WTC11 (cell line): ENCODE data around the gene DCP1B. TPM values are rescaled to one million over a fixed set of nuclear protein-coding genes. Genes with fewer than 3 reads are reported as not detected.

Source experiments
- ATAC-seq: fragments of 200-7000 bp; cut with Tn5 transposase; 2 replicates; pipeline ENCODE4 v1.10.0; 2021; ENCODE audit warnings: mild to moderate bottlenecking, moderate library complexity
- CTCF ChIA-PET: fragments of 300-600 bp; sonication (Branson Sonifier 250); formaldehyde crosslinking; loops from one replicate; lab custom pipeline; 2021; ENCODE audit warnings: antibody characterized with exemption; lab: Charles Lee
- POLR2A ChIA-PET: fragments of 350-600 bp; sonication (Branson Sonifier 250); formaldehyde crosslinking; loops from one replicate; lab custom pipeline; 2021; ENCODE audit warnings: antibody characterized with exemption; lab: Charles Lee
- DNase-seq: peaks from one replicate; pipeline ENCODE4 v3.0.0; 2021; ENCODE audit warnings: low spot score
- H3K27ac Mint-ChIP-seq: 2 replicates; pipeline ENCODE4 v1.8.0; 2021; ENCODE audit warnings: mixed read lengths
- H3K27me3 Mint-ChIP-seq: 2 replicates; pipeline ENCODE4 v1.8.0; 2021; ENCODE audit warnings: low read depth, mild to moderate bottlenecking, moderate library complexity, mixed read lengths
- H3K36me3 Mint-ChIP-seq: 2 replicates; pipeline ENCODE4 v1.8.0; 2021; ENCODE audit warnings: mixed read lengths
- H3K4me1 Mint-ChIP-seq: 2 replicates; pipeline ENCODE4 v1.8.0; 2022; ENCODE audit warnings: mixed read lengths
- H3K4me3 Mint-ChIP-seq: 2 replicates; pipeline ENCODE4 v1.8.0; 2021; ENCODE audit warnings: mild to moderate bottlenecking, moderate library complexity, mixed read lengths
- H3K9me3 Mint-ChIP-seq: 2 replicates; pipeline ENCODE4 v1.8.0; 2021; ENCODE audit warnings: mixed read lengths
- ATF1 ChIP-seq: sonication (generic); formaldehyde crosslinking; IDR thresholded peaks from 2 replicates; pipeline ENCODE4 v1.8.1; 2023; ENCODE audit warnings: mild to moderate bottlenecking, moderate library complexity, missing genetic modification reagents
- CBFB ChIP-seq: sonication (generic); formaldehyde crosslinking; IDR thresholded peaks from 2 replicates; pipeline ENCODE4 v1.8.1; 2022; ENCODE audit warnings: mild to moderate bottlenecking, low read depth, missing genetic modification reagents
- CREB1 ChIP-seq: sonication (generic); formaldehyde crosslinking; IDR thresholded peaks from 2 replicates; pipeline ENCODE4 v1.8.0; 2023; ENCODE audit warnings: mild to moderate bottlenecking, missing genetic modification reagents
- ELF4 ChIP-seq: sonication (generic); formaldehyde crosslinking; IDR thresholded peaks from 2 replicates; pipeline ENCODE4 v1.8.1; 2022; ENCODE audit warnings: low read depth, mild to moderate bottlenecking, moderate library complexity, missing genetic modification reagents
- IRF2 ChIP-seq: sonication (generic); formaldehyde crosslinking; IDR thresholded peaks from 2 replicates; pipeline ENCODE4 v1.8.0; 2022; ENCODE audit warnings: low read depth, missing genetic modification reagents, borderline replicate concordance
- NR2C2 ChIP-seq: sonication (generic); formaldehyde crosslinking; IDR thresholded peaks from 2 replicates; pipeline ENCODE4 v1.8.0; 2022; ENCODE audit warnings: mild to moderate bottlenecking, missing genetic modification reagents
- OVOL2 ChIP-seq: fragments of 250-450 bp; sonication (Bioruptor Pico); IDR thresholded peaks from 2 replicates; pipeline ENCODE4 v1.9.0; 2021; ENCODE audit warnings: mild to moderate bottlenecking, borderline replicate concordance
- SP1 ChIP-seq: sonication (generic); formaldehyde crosslinking; conservative IDR thresholded peaks from 2 replicates; pipeline ENCODE4 v1.8.1; 2022; ENCODE audit warnings: missing genetic modification reagents
- TEAD1 ChIP-seq: sonication (generic); formaldehyde crosslinking; IDR thresholded peaks from 2 replicates; pipeline ENCODE4 v1.8.0; 2022; ENCODE audit warnings: mild to moderate bottlenecking, missing genetic modification reagents
- TEAD4 ChIP-seq: sonication (generic); formaldehyde crosslinking; IDR thresholded peaks from 2 replicates; pipeline ENCODE4 v1.8.0; 2022; ENCODE audit warnings: mild to moderate bottlenecking, missing genetic modification reagents
- TP53 ChIP-seq: sonication (generic); formaldehyde crosslinking; IDR thresholded peaks from 2 replicates; pipeline ENCODE4 v1.8.1; 2023; ENCODE audit warnings: mild to moderate bottlenecking, missing genetic modification reagents
- ZNF263 ChIP-seq: sonication (generic); formaldehyde crosslinking; IDR thresholded peaks from 2 replicates; pipeline ENCODE4 v1.8.1; 2022; ENCODE audit warnings: low read depth, mild to moderate bottlenecking, moderate library complexity, missing genetic modification reagents
- ZNF423 ChIP-seq: fragments of 250-450 bp; sonication (Bioruptor Pico); IDR thresholded peaks from 2 replicates; pipeline ENCODE4 v2.1.2; 2022; ENCODE audit warnings: mild to moderate bottlenecking, moderate library complexity
- total RNA-seq: library from RNA; stranded (reverse); gene quantifications from 3 replicates; pipeline ENCODE4 v1.2.3, GENCODE V29; 2021
- TF ChIP-seq, protein P1 (sequence below): fragments of 200-600 bp; IDR thresholded peaks from 2 replicates; pipeline ENCODE4 v1.8.0; 2022; ENCODE audit warnings: antibody characterized with exemption
- TF ChIP-seq, protein P2 (sequence below): fragments of 250-450 bp; sonication (Bioruptor Pico); IDR thresholded peaks from 2 replicates; pipeline ENCODE4 v1.9.0; 2021; ENCODE audit warnings: mild to moderate bottlenecking
- TF ChIP-seq, protein P3 (sequence below): sonication (generic); formaldehyde crosslinking; conservative IDR thresholded peaks from 2 replicates; pipeline ENCODE4 v1.8.1; 2023; ENCODE audit warnings: mild to moderate bottlenecking, low read depth, missing genetic modification reagents, moderate library complexity
- TF ChIP-seq, protein P4 (sequence below): sonication (generic); formaldehyde crosslinking; IDR thresholded peaks from 2 replicates; pipeline ENCODE4 v1.8.0; 2023; ENCODE audit warnings: missing genetic modification reagents, mild to moderate bottlenecking, borderline replicate concordance
- TF ChIP-seq, protein P5 (sequence below): fragments of 250-450 bp; sonication (Bioruptor Pico); conservative IDR thresholded peaks from 2 replicates; pipeline ENCODE4 v1.9.0; 2021; ENCODE audit warnings: mild to moderate bottlenecking
- TF ChIP-seq, protein P6 (sequence below): sonication (generic); formaldehyde crosslinking; IDR thresholded peaks from 2 replicates; pipeline ENCODE4 v1.8.1; 2022; ENCODE audit warnings: missing genetic modification reagents, borderline replicate concordance
- TF ChIP-seq, protein P7 (sequence below): sonication (generic); formaldehyde crosslinking; IDR thresholded peaks from 2 replicates; pipeline ENCODE4 v1.8.0; 2022; ENCODE audit warnings: missing genetic modification reagents

DCP1B gene
- total RNA-seq, 1 experiment from 2014 or later = 25.1 TPM

DNA sequence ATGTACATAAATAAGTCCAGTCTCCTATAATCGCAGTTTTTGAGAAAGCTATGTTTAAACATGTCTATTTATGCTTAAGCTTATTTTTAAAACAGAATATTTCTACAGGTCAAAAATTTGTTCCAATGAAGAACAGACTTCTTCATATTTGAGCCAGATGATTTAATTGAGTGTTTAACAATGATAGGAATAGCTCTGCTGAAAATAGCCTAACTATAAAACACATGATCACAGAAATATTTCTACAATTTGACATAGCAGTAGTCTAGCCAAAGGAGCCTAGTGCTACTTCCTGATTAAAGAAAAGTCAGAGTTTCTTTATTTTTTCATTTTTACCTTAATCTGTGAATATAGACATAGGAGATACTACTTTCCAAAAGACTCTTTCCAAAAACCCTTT is 29.4 kb downstream of the DCP1B start:
- Mint-ChIP-seq H3K4me1 (peaks cover 23% of the 10 kb centered on the region), H3K9me3 (no peaks in the 10 kb centered on the region), H3K36me3 (no peaks in the 10 kb centered on the region), H3K27me3 (no peaks in the 10 kb centered on the region), H3K4me3 (no peak overlapping the region), H3K27ac (no peak overlapping the region)
- DNase-seq (no peak), ATAC-seq (no peak)
- POLR2A ChIA-PET = no interaction called here
- no peak for TF ChIP-seq TEAD1 (CRISPR knock-in tag)
- TF ChIP-seq SP1 = no peak
- no peak for TF ChIP-seq TEAD4
- TF ChIP-seq, protein P1, sequence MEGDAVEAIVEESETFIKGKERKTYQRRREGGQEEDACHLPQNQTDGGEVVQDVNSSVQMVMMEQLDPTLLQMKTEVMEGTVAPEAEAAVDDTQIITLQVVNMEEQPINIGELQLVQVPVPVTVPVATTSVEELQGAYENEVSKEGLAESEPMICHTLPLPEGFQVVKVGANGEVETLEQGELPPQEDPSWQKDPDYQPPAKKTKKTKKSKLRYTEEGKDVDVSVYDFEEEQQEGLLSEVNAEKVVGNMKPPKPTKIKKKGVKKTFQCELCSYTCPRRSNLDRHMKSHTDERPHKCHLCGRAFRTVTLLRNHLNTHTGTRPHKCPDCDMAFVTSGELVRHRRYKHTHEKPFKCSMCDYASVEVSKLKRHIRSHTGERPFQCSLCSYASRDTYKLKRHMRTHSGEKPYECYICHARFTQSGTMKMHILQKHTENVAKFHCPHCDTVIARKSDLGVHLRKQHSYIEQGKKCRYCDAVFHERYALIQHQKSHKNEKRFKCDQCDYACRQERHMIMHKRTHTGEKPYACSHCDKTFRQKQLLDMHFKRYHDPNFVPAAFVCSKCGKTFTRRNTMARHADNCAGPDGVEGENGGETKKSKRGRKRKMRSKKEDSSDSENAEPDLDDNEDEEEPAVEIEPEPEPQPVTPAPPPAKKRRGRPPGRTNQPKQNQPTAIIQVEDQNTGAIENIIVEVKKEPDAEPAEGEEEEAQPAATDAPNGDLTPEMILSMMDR = no peak
- no peak for TF ChIP-seq NR2C2 (CRISPR knock-in tag)
- no peak for TF ChIP-seq CBFB (CRISPR knock-in tag)
- TF ChIP-seq IRF2 = no peak
- no peak for TF ChIP-seq ZNF263
- TF ChIP-seq, protein P2, sequence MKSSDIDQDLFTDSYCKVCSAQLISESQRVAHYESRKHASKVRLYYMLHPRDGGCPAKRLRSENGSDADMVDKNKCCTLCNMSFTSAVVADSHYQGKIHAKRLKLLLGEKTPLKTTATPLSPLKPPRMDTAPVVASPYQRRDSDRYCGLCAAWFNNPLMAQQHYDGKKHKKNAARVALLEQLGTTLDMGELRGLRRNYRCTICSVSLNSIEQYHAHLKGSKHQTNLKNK (CRISPR knock-in tag) = no peak
- TF ChIP-seq ELF4 (CRISPR knock-in tag) = no peak
- no peak for TF ChIP-seq ATF1 (CRISPR knock-in tag)
- no peak for TF ChIP-seq ZNF423 (CRISPR knock-in tag)
- no peak for TF ChIP-seq TP53
- no peak for TF ChIP-seq OVOL2 (CRISPR knock-in tag)
- TF ChIP-seq, protein P3, sequence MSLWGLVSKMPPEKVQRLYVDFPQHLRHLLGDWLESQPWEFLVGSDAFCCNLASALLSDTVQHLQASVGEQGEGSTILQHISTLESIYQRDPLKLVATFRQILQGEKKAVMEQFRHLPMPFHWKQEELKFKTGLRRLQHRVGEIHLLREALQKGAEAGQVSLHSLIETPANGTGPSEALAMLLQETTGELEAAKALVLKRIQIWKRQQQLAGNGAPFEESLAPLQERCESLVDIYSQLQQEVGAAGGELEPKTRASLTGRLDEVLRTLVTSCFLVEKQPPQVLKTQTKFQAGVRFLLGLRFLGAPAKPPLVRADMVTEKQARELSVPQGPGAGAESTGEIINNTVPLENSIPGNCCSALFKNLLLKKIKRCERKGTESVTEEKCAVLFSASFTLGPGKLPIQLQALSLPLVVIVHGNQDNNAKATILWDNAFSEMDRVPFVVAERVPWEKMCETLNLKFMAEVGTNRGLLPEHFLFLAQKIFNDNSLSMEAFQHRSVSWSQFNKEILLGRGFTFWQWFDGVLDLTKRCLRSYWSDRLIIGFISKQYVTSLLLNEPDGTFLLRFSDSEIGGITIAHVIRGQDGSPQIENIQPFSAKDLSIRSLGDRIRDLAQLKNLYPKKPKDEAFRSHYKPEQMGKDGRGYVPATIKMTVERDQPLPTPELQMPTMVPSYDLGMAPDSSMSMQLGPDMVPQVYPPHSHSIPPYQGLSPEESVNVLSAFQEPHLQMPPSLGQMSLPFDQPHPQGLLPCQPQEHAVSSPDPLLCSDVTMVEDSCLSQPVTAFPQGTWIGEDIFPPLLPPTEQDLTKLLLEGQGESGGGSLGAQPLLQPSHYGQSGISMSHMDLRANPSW (CRISPR knock-in tag) = no peak
- TF ChIP-seq, protein P4, sequence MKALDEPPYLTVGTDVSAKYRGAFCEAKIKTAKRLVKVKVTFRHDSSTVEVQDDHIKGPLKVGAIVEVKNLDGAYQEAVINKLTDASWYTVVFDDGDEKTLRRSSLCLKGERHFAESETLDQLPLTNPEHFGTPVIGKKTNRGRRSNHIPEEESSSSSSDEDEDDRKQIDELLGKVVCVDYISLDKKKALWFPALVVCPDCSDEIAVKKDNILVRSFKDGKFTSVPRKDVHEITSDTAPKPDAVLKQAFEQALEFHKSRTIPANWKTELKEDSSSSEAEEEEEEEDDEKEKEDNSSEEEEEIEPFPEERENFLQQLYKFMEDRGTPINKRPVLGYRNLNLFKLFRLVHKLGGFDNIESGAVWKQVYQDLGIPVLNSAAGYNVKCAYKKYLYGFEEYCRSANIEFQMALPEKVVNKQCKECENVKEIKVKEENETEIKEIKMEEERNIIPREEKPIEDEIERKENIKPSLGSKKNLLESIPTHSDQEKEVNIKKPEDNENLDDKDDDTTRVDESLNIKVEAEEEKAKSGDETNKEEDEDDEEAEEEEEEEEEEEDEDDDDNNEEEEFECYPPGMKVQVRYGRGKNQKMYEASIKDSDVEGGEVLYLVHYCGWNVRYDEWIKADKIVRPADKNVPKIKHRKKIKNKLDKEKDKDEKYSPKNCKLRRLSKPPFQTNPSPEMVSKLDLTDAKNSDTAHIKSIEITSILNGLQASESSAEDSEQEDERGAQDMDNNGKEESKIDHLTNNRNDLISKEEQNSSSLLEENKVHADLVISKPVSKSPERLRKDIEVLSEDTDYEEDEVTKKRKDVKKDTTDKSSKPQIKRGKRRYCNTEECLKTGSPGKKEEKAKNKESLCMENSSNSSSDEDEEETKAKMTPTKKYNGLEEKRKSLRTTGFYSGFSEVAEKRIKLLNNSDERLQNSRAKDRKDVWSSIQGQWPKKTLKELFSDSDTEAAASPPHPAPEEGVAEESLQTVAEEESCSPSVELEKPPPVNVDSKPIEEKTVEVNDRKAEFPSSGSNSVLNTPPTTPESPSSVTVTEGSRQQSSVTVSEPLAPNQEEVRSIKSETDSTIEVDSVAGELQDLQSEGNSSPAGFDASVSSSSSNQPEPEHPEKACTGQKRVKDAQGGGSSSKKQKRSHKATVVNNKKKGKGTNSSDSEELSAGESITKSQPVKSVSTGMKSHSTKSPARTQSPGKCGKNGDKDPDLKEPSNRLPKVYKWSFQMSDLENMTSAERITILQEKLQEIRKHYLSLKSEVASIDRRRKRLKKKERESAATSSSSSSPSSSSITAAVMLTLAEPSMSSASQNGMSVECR = no peak
- TF ChIP-seq, protein P5, sequence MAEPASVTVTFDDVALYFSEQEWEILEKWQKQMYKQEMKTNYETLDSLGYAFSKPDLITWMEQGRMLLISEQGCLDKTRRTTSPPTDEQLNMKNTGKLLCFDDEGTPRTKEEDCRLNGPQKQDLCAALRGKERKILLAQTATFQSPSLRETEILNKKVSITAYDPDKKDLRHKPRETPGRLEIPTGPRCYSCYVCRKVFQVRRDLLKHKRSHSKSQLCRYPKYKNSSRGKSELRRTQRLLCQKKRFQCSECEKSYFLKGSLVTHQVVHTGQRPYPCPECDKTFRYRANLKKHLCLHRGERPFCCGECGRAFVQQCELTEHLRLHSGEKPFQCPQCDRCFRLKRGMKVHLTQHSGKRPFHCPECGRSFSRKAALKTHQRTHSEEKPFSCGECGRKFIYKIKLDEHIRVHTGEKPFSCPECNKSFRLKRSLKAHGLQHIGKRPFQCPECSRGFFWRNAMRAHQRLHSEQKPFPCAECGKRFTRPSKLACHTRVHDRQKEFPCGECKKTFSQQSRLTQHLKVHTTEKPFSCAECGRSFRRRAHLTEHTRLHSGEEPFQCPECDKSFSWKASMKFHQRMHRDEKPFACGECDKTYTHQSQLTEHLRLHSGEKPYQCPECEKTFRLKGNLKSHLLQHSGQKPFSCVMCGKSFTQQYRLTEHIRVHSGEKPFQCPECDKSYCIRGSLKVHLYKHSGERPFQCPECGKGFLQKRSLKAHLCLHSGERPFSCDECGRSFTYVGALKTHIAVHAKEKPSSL (CRISPR knock-in tag) = no peak
- TF ChIP-seq, protein P6, sequence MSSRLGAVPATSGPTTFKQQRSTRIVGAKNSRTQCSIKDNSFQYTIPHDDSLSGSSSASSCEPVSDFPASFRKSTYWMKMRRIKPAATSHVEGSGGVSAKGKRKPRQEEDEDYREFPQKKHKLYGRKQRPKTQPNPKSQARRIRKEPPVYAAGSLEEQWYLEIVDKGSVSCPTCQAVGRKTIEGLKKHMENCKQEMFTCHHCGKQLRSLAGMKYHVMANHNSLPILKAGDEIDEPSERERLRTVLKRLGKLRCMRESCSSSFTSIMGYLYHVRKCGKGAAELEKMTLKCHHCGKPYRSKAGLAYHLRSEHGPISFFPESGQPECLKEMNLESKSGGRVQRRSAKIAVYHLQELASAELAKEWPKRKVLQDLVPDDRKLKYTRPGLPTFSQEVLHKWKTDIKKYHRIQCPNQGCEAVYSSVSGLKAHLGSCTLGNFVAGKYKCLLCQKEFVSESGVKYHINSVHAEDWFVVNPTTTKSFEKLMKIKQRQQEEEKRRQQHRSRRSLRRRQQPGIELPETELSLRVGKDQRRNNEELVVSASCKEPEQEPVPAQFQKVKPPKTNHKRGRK (CRISPR knock-in tag) = no peak
- TF ChIP-seq, protein P7, sequence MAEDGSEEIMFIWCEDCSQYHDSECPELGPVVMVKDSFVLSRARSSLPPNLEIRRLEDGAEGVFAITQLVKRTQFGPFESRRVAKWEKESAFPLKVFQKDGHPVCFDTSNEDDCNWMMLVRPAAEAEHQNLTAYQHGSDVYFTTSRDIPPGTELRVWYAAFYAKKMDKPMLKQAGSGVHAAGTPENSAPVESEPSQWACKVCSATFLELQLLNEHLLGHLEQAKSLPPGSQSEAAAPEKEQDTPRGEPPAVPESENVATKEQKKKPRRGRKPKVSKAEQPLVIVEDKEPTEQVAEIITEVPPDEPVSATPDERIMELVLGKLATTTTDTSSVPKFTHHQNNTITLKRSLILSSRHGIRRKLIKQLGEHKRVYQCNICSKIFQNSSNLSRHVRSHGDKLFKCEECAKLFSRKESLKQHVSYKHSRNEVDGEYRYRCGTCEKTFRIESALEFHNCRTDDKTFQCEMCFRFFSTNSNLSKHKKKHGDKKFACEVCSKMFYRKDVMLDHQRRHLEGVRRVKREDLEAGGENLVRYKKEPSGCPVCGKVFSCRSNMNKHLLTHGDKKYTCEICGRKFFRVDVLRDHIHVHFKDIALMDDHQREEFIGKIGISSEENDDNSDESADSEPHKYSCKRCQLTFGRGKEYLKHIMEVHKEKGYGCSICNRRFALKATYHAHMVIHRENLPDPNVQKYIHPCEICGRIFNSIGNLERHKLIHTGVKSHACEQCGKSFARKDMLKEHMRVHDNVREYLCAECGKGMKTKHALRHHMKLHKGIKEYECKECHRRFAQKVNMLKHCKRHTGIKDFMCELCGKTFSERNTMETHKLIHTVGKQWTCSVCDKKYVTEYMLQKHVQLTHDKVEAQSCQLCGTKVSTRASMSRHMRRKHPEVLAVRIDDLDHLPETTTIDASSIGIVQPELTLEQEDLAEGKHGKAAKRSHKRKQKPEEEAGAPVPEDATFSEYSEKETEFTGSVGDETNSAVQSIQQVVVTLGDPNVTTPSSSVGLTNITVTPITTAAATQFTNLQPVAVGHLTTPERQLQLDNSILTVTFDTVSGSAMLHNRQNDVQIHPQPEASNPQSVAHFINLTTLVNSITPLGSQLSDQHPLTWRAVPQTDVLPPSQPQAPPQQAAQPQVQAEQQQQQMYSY (CRISPR knock-in tag) = no peak
- no peak for TF ChIP-seq CREB1 (CRISPR knock-in tag)
- CTCF ChIA-PET = interaction anchor here (0.5 kb wide), 1 partner anchor 650 kb away, joined by 4 read pairs; no protein-coding TSS in a partner anchor
